NCI-H2196 treated with DMSO at 0.1 percent for 48 hours (cell line): Measurements from ENCODE around the gene FAM149B1.

Experiments used
- DNase-seq: peaks from one replicate; lab custom pipeline; 2025; ENCODE audit not compliant: unreplicated experiment; lab: John Stamatoyannopoulos, UW

The FAM149B1 gene

DNA sequence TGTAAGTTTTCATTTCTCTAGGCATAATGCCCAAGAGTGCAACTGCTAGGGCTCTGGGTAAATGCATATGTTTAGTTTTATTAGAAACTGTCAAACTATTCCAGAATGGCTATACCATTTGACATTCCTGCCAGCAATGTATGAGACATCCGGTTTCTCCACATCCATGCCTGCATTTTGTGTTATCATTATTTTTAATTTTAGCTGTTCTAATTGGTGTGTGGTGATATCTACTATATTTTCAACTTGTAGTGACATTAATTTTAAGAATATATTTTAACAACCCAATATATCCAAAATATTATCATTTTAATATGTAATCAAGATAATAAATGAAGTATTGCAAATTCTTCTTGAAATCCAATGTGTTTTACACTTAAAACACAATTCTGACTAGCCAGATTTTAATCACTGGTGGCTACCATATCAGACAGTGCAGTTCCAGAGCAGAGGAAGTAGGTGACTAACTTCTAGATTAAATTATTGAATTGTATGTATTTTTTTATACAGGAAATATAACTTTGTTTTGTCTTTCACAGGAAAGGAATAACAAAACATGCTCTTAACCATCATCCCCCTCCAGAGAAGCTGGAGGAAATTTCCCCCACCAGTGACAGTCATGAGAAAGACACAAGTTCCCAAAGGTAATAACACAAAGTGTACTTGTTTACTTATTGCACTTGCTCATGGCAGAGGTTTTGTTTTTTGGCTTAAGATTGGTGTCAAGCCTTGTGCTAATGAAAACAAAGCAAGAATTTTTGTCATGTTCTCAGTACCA is 6.4 kb downstream of the FAM149B1 start:
- no peak for DNase-seq

GRCh38 chr10:73182568-73182967 is 14.6 kb downstream of the FAM149B1 start:
- no peak for DNase-seq

DNA sequence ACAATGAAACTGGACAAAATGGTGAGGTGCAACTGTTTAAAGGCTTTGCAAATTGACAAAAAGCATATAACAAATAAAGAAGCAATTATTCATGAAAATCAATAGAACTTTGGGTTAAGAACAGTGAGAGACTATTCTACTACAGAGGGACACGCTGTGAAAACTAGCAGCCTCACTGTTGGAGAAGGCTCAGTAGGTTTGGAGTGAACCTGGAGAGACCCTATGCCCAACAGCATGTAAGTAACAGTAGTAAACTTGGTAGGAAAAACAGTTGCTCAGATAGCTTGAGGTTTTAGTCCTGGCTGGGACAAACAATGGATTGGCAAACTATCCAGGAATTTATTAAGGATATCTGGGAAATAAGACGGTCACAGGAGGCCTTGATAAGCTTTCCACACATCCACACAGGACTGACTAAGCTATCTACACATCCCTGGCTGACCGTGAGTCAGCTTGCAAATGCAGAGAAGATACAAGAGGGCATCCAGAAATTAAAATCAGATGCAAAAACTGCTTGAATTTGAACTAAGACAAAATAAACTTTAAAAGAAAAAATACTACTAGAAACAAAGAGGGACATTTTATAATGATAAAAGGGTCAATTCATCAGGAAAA is 15.9 kb downstream of the FAM149B1 start:
- DNase-seq: no peak

GRCh38 chr10:73186266-73186665 is 18.3 kb downstream of the FAM149B1 start:
- DNase-seq: no peak

GRCh38 chr10:73190188-73190587 is 22.3 kb downstream of the FAM149B1 start:
- no peak for DNase-seq

- no peak for DNase-seq
Measured at GRCh38 chr10:73205081-73205480, 37.2 kb downstream of the FAM149B1 start.

DNA sequence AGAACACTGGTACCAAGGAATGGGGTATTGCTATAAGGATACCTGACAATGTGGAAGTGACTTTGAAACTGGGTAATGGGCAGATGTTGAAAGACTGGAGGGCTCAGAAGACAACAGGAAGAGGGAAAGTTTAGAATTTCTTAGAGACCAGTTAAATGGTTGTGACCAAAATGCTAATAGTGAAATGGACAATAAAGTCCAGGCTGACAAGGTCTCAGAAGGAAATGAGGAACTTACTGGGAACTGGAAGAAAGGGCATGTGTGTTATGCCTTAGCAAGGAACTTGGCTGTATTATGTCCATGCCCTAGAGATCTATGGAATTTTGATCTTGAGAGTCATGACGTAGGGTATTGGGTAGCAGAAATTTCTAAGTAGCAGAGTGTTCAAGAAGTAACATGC is 38.0 kb downstream of the FAM149B1 start:
- DNase-seq: no peak

DNA sequence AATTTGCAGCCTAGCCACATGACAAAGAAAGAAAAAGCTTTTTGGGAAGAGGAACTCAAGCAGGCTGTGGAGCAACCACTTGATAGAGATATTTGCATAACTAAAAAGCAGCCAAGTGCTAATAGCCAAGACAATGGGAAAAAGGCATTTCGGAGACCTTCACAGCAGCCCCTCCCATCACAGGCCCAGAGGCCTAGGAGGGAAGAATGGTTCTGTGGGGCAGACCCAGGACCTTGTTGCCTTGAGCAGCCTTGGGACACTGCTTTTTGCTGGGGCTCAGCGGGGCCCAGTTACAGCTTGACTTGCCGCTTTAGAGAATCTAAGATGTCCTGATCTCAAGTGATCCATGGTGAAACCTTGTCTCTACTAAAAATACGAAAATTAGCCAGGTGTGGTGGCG is 38.5 kb downstream of the FAM149B1 start:
- no peak for DNase-seq

DNA sequence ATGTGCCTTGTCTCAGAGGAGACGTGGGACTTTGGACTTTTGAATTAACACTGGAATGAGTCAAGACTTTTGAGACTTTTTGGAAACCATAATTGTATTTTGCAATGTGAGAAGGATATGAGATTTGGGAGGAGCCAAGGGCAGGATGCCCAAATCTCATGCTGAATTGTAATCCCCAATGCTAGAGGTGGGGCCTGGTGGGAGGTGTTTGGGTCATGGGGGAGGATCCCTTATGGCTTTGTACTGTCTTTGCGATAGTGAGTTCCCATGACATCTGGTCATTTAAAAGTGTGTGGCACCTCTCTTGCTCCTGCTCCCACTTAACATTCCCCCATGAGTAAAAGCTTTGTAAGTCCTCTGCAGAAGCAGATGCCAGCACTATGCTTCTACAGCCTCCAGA is 40.0 kb downstream of the FAM149B1 start:
- no peak for DNase-seq

DNA sequence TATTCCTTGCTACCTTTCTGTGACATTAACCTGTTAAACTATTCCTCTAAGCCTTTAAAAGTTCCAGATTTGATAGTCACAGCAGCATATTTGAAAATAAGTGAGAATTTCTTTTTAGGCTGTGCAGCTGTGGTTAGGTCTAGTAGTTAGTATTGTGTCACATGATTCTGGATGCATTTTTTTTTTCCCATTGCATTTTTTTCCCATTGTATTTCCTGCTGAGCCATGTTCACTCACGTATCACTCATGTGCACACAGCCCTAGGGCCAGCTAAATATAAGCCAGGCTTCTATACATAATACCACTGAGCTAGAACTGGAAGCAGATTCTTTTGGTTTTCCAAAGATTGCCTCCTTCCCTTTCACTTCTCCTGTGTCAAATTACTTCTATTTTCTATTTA is 41.8 kb downstream of the FAM149B1 start:
- no peak for DNase-seq

- no peak for DNase-seq
Measured at GRCh38 chr10:73210395-73211105, 42.6 kb downstream of the FAM149B1 start.

GRCh38 chr10:73211106-73211811 is 43.3 kb downstream of the FAM149B1 start:
- no peak for DNase-seq

DNA sequence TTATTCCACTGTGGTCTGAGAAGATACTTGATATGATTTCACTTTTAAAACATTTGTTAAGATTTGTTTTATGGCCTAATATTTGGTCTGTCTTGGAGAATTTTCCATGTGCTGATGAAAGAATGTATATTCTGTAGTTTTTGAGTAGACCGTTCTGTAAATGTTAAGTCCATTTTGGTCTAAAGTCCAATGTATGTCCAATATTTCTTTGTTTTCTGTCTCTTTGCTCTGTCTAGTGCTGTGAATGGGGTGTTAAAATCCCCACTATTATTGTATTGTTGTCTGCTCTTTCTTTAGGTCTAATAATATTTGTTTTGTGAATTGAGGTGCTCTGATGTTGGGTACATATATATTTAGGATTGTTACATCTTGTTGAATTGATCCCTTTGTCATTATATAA is 47.8 kb downstream of the FAM149B1 start:
- DNase-seq: no peak

DNA sequence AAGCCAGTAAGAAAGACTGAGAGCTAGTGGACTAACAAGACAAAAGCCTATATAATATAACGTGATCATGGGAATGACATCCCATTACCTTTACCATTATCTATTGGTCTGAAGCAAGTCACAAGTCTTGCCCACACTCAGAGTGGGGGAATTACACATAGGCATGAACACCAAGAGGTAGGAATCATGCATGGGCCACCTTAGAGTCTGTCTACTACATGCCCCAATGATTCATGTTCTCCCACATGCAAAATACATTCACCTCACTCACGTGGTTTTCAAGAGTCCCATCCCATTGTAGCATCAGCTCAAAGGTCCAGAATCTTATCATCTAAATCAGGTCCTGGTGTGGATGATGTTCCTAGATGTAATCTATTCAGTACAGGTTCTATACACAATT is 49.7 kb downstream of the FAM149B1 start:
- no peak for DNase-seq

GRCh38 chr10:73218431-73219191 is 50.7 kb downstream of the FAM149B1 start:
- DNase-seq: no peak

DNA sequence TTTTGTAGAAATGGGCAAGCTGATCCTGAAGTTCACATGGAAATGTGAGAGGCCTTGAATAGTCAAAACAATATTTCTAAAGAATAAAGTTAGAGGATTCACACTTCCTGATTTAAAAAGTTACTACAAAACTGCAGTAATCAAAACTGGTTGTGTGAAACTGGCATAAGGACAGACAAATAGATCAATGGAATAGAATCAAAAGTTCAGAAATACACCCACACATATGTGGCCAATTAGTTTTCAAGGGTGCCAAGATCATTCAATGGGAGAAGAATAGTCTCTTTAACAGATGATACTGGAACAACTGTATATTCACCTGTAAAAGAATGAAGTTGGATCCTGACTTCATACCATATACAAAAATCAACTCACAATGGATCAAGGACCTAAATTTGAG is 51.5 kb downstream of the FAM149B1 start:
- no peak for DNase-seq

DNA sequence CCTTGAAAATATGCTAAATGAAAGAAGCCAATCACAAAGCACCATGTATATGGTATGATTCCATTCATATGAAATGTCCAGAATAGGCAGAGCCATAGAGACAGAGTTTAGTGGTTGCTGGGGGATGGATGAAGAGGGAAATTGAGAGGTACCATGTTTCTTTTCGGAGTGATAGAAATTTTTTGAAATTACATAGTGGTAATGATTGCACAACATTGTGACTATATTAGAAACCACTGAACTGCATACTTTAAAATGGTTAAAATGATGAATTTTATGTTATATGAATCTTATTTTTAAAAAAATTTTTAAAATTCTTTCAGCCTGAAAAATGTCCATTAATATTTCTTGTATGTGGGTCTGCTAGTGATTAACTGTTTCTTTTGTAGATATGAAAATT is 53.1 kb downstream of the FAM149B1 start:
- DNase-seq: no peak

DNA sequence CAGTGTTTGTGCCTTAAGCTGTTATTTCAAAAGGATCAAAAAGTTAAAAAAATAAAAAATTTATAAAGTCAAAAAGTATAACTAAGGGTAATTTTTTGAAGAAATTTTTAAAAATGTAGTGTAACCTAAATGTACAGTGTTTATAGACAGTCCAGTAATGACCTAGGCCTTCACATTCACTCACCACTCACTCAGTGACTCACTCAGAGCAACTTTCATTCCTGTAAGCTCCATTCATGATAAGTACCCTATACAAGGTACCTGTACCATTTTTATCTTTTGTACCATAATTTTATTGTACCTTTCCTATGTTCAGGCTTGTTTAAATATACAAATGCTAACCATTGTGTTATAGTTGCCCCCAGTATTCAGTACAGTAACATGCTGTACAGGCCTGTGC is 57.6 kb downstream of the FAM149B1 start:
- DNase-seq: no peak

DNA sequence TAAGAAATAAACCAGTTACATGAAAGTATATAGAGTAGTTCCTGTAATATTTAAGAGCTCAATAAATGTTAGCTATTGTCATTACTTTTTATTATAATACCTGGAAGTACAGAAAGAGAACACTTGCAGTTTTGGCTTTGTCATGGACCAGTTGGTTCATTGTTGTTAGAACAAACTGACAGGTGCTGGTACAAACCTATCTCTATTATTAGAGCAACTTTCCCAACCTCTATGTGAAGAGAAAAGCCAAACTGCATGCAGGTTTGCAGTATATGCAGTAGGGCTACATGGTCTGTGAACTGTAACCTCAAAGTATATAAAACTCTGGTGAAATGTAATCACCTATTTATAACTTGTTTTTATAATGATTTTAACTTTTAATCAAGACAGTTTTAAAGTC is 58.7 kb downstream of the FAM149B1 start:
- DNase-seq: no peak

GRCh38 chr10:73228247-73228646 is 60.3 kb downstream of the FAM149B1 start:
- DNase-seq: no peak

- no peak for DNase-seq
Measured at GRCh38 chr10:73229567-73229966, 61.6 kb downstream of the FAM149B1 start.
